ENCODE data around the gene SLC9C1. TPM values are rescaled to one million over a fixed set of nuclear protein-coding genes. Genes with fewer than 3 reads are reported as not detected.

SLC9C1 gene
- total RNA-seq, 3 donors from 2014 or later, result 0.15 to 0.48 TPM; not detected in 1

- Histone ChIP-seq H3K27me3 (no peaks in the 10 kb centered on the region), H3K36me3 (no peaks in the 10 kb centered on the region), H3K27ac (no peak overlapping the region), H3K4me1 (no peaks in the 10 kb centered on the region), H3K4me3 (no peak overlapping the region), H3K9me3 (no peaks in the 10 kb centered on the region)
- intact Hi-C loops (cut with DNase I; ENCODE audit: low total_unique reads), result no loop called here
- DNase-seq (ENCODE audit: low spot score in 2 of 2), result no peak
- TF ChIP-seq CTCF (IDR thresholded peaks at IDR 0.05) (no peak), POLR2A (IDR thresholded peaks at IDR 0.05) (no peak), POLR2AphosphoS5 (IDR thresholded peaks at IDR 0.05) (no peak)
Observed at GRCh38 chr3:112137781-112138180, 156.2 kb downstream of the SLC9C1 start.

- no peak overlapping the region for H3K4me3 ChIP-seq
- no peak overlapping the region for H3K27ac ChIP-seq
- H3K4me1 ChIP-seq, result no peaks in the 10 kb centered on the region
- intact Hi-C loops (cut with DNase I; ENCODE audit: low total_unique reads), result no loop called here
- H3K9me3 ChIP-seq, result no peaks in the 10 kb centered on the region
- H3K27me3 ChIP-seq, result no peaks in the 10 kb centered on the region
- no peaks in the 10 kb centered on the region for H3K36me3 ChIP-seq
- TF ChIP-seq CTCF (IDR thresholded peaks at IDR 0.05) (peak in 1 of 3 donors; percentile 15), POLR2A (IDR thresholded peaks at IDR 0.05) (no peak), POLR2AphosphoS5 (IDR thresholded peaks at IDR 0.05) (no peak)
- no peak for DNase-seq (ENCODE audit: low spot score in 2 of 2)
Observed at GRCh38 chr3:112136959-112137693, 156.9 kb downstream of the SLC9C1 start.

GRCh38 chr3:112136046-112136445, 158.0 kb downstream of the SLC9C1 start:
- no peak overlapping the region for H3K27ac ChIP-seq
- no peaks in the 10 kb centered on the region for H3K27me3 ChIP-seq
- intact Hi-C loops (cut with DNase I; ENCODE audit: low total_unique reads), result no loop called here
- no peak for DNase-seq (ENCODE audit: low spot score in 2 of 2)
- no peaks in the 10 kb centered on the region for H3K9me3 ChIP-seq
- no peak for TF ChIP-seq POLR2A (IDR thresholded peaks at IDR 0.05)
- TF ChIP-seq CTCF (IDR thresholded peaks at IDR 0.05), result no peak
- no peak for TF ChIP-seq POLR2AphosphoS5 (IDR thresholded peaks at IDR 0.05)
- H3K36me3 ChIP-seq, result no peaks in the 10 kb centered on the region
- no peak overlapping the region for H3K4me3 ChIP-seq
- H3K4me1 ChIP-seq, result no peaks in the 10 kb centered on the region

GRCh38 chr3:112134335-112135124, 159.5 kb downstream of the SLC9C1 start:
- no peaks in the 10 kb centered on the region for H3K9me3 ChIP-seq
- H3K4me3 ChIP-seq, result no peak overlapping the region
- no peaks in the 10 kb centered on the region for H3K27me3 ChIP-seq
- H3K36me3 ChIP-seq, result no peaks in the 10 kb centered on the region
- TF ChIP-seq POLR2AphosphoS5 (IDR thresholded peaks at IDR 0.05) (no peak), POLR2A (IDR thresholded peaks at IDR 0.05) (no peak), CTCF (IDR thresholded peaks at IDR 0.05) (no peak)
- DNase-seq (ENCODE audit: low spot score in 2 of 2), result no peak
- no peaks in the 10 kb centered on the region for H3K4me1 ChIP-seq
- intact Hi-C loops (cut with DNase I; ENCODE audit: low total_unique reads), result no loop called here
- H3K27ac ChIP-seq, result no peak overlapping the region
